Small intestine (tissue), 7 donors: Measurements from ENCODE around the gene INTS2. TPM values are rescaled to one million over a fixed set of nuclear protein-coding genes. Genes with fewer than 3 reads are reported as not detected.
"Not testable (repeated sequence)": the region's sequence is repeated elsewhere in the genome, so short reads cannot be mapped to it uniquely, and the experiment has no call there.

ENCODE experiments used
- DNase-seq, 2 donors: peaks; one replicate each; pipeline versions ENCODE4 v3.0.0 to v3.0.0-alpha.2; 2013
- FAIRE-seq: peaks from 2 replicates; lab custom pipeline; 2012; peaks lifted over from hg19 to GRCh38; lab: Jason Lieb, UNC
- H3K27ac ChIP-seq, 3 donors: one replicate each; pipeline ENCODE4 v1.5.1; 2013; ENCODE audit warnings: low read length in 2 of 3, mild to moderate bottlenecking in 2 of 3, control low read depth in 1 of 3, inconsistent platforms in 1 of 3, low read depth in 1 of 3, moderate library complexity in 1 of 3
- H3K27me3 ChIP-seq, 3 donors: one replicate each; pipeline ENCODE4 v1.6.1; 2013; ENCODE audit warnings: low read length in 3 of 3, inconsistent platforms in 1 of 3; ENCODE audit not compliant: control insufficient read depth in 3 of 3, insufficient read depth in 3 of 3
- H3K36me3 ChIP-seq, 3 donors: one replicate each; pipeline ENCODE4 v1.6.1; 2013; ENCODE audit warnings: low read length in 3 of 3, inconsistent platforms in 1 of 3, low read depth in 1 of 3, mild to moderate bottlenecking in 1 of 3, moderate library complexity in 1 of 3; ENCODE audit not compliant: control insufficient read depth in 3 of 3, insufficient read depth in 2 of 3
- H3K4me1 ChIP-seq, 3 donors: one replicate each; pipeline ENCODE4 v1.6.1; 2013; ENCODE audit warnings: low read length in 2 of 3, inconsistent platforms in 1 of 3, low read depth in 1 of 3, mild to moderate bottlenecking in 1 of 3, moderate library complexity in 1 of 3; ENCODE audit not compliant: control insufficient read depth in 3 of 3, insufficient read depth in 2 of 3
- H3K4me3 ChIP-seq, 3 donors: one replicate each; pipeline ENCODE4 v1.5.1; 2013; ENCODE audit warnings: low read length in 3 of 3, control low read depth in 1 of 3, inconsistent platforms in 1 of 3, low read depth in 1 of 3, mild to moderate bottlenecking in 1 of 3, moderate library complexity in 1 of 3
- H3K9me3 ChIP-seq, 2 donors: one replicate each; pipeline ENCODE4 v1.6.1; 2013; ENCODE audit warnings: low read depth in 1 of 2, low read length in 1 of 2; ENCODE audit not compliant: control insufficient read depth in 2 of 2, insufficient read depth in 1 of 2
- WGBS, 3 donors: extraction: QIAGEN DNeasy Blood & Tissue Kit; methylation state at CpG; one replicate each; pipeline ENCODE4 v1.1.7; 2013; 5-methylcytosine and 5-hydroxymethylcytosine counted together
- polyA plus RNA-seq, 4 donors: library from polyadenylated mRNA; stranded (reverse) in 3 of 4; unstranded in 1 of 4; fragments of 200-250 nt in 3 of 4; fragments of 120-200 nt in 1 of 4; gene quantifications; one replicate each; pipeline versions ENCODE4 v1.2.1 to v1.2.3, GENCODE V29; 2013
- donor health status: healthy with polysubstance abuse.
- donor health status: control.
- donor health status: control.
- donor health status: Bipolar disorder and iron deficiency.
- donor health status: healthy.

INTS2 gene
- polyA plus RNA-seq, 4 donors: 0.81 to 7.7 (median 2.6) TPM

DNA sequence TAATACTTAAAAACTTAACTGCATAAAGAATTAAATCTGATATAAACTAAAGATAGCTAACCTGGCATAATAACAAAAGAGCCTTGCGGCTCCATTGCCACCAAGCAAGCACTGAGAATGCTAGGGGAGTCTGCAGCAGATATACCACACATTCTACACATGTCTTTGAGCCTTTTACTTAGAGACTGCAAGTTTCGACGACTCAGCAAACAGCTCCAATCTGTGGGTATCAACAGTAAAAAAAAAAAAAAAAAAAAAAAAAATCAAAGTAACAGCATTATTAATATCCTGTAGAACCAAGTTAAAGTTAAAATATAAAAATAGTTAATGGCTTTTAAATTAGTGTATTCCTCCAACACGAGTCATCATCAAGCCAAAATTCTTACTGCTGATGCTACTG lies 27.8 kb upstream of the INTS2 start:
- peaks cover 9 to 45% (median 26%) of the 10 kb centered on the region in 3 donors for H3K36me3 ChIP-seq
- H3K9me3 ChIP-seq: no peaks in the 10 kb centered on the region
- FAIRE-seq: no peak
- H3K4me3 ChIP-seq: no peak overlapping the region
- H3K27me3 ChIP-seq: no peaks in the 10 kb centered on the region
- WGBS, 3 donors: 84 to 89% (median 86%) methylated on average over 4 of the region's 4 CpGs
- DNase-seq: no peak
- H3K27ac ChIP-seq: no peak overlapping the region
- no peaks in the 10 kb centered on the region for H3K4me1 ChIP-seq

DNA sequence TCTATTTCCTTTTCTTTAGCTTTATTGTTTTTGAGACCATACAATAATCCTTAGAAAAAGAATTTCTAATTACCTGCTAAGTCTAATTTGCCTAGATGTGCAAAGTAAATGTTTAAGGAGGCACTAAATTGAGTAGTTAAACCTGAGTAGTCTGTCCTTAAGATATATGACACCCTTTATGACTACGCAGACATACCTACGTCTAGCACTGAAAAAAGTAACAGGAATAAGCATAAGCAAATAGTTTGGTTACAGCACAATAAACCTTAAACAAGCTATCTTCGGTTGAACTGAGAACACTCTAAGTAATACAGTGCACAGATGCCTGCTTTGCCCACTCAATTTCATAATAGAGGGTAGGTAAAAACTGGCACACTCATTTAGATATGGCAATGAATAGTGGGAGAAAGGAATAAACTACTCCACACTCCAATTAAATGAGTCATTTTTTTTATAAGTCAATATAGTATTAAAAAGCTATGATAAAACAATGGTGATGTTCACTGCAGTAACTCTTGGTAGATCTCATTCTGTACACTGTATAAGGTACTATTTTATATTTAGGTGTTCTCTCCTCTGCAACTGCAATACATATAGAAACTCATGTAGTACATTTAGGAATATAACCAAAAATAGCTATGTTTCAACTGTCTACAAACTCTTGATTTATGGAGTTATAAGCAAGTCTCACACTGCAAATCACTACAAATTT lies 19.7 kb upstream of the INTS2 start:
- Histone ChIP-seq H3K4me1 (no peaks in the 10 kb centered on the region), H3K4me3 (no peak overlapping the region), H3K27ac (no peak overlapping the region), H3K36me3 (peaks cover 16 to 30% (median 18%) of the 10 kb centered on the region in 3 donors), H3K9me3 (no peaks in the 10 kb centered on the region), H3K27me3 (no peaks in the 10 kb centered on the region)
- FAIRE-seq (no peak), DNase-seq (no peak)
- 75 to 77% (median 76%) methylated on average over 3 of the region's 3 CpGs for WGBS, 3 donors

DNA sequence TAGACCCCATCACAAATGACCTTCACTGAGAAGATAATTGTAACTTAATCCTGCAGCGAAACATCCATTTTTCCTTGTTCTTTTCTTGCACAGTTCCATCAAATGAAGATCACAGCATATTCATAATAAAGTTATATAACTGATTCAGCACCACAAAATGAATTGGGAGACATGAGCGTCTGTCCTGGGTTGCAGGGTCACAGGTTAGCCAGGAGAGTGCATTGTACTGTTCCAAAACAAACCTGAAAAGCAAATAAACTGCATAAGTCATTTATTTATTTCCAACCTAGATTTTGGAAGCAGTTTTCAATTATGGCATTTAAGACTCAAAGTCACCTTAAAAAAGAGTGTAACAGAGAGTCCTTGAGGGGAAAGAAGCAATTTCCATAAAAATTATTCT lies 18.6 kb upstream of the INTS2 start:
- no peaks in the 10 kb centered on the region for H3K4me1 ChIP-seq
- no peak for DNase-seq
- WGBS, 3 donors: 78 to 80% (median 80%) methylated on average over 2 of the region's 2 CpGs
- H3K4me3 ChIP-seq: no peak overlapping the region
- FAIRE-seq: no peak
- no peaks in the 10 kb centered on the region for H3K27me3 ChIP-seq
- peaks cover 15 to 27% (median 16%) of the 10 kb centered on the region in 3 donors for H3K36me3 ChIP-seq
- no peaks in the 10 kb centered on the region for H3K9me3 ChIP-seq
- H3K27ac ChIP-seq: no peak overlapping the region

DNA sequence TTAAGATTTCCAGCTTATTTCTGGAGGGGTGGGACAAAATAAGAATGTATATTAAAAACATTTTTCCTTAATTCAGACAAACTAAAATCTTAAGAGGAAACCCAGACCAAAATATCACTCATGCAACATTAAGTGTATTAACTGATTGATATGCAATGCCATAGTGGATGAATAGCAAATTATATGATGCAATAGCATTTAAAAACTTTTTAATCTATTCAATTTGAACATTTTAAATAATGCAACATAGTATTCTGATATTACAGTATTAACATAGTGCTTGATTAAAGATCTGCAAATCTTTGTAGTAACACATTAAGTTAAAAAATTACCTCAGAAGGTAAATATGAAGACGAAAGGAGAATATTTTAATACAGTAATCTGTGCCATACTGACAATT lies 15.3 kb upstream of the INTS2 start:
- Histone ChIP-seq H3K4me3 (no peak overlapping the region), H3K27ac (no peak overlapping the region), H3K36me3 (peaks cover 5 to 12% (median 9%) of the 10 kb centered on the region in 3 donors), H3K9me3 (no peaks in the 10 kb centered on the region), H3K27me3 (no peaks in the 10 kb centered on the region), H3K4me1 (no peaks in the 10 kb centered on the region)
- 94 to 97% (median 95%) methylated on average over 1 of the region's 1 CpG for WGBS, 3 donors
- DNase-seq (no peak), FAIRE-seq (no peak)

DNA sequence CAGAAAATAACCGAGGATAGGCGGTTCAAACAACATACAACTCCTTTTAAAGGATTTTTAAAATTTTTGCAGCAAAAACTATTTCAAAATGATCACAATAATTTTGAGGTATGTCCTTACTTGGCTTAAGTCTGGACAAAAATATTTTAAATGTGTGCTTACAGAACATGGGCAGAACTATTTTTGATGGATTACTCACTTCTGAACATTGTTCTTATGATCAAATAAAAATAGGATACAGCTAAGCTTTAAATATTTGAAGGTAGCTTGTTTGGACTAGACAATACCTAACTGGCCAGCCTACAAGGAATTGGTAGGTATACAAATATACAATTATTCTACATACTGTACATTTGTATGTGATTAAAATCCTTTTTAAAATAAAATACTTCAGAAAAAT lies 14.3 kb upstream of the INTS2 start:
- no peak overlapping the region for H3K27ac ChIP-seq
- no peak overlapping the region for H3K4me3 ChIP-seq
- DNase-seq: no peak
- no peaks in the 10 kb centered on the region for H3K9me3 ChIP-seq
- WGBS, 3 donors: 93 to 97% (median 94%) methylated on average over 2 of the region's 2 CpGs
- no peak for FAIRE-seq
- no peaks in the 10 kb centered on the region for H3K27me3 ChIP-seq
- no peaks in the 10 kb centered on the region for H3K4me1 ChIP-seq
- H3K36me3 ChIP-seq: peaks cover 5 to 12% (median 6%) of the 10 kb centered on the region in 3 donors

DNA sequence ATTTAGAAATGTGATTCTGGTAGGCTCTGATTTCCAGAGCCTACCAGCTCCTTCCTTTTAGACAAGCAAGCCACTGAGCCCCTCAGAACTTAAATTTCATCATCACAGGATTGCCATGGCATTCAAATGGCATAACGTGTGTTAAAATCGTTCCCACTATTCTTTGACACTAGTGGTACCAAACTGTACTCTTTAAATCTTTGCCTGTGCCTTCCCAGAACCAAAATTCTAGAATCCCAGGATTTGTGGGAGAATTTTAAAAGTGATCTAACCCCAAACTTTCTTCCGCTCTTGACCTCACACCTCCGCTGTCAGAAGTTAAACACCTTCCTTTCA lies 287 bp upstream of the INTS2 start:
- H3K4me1 ChIP-seq: peaks cover 0 to 5% (median 0%) of the 10 kb centered on the region in 3 donors
- H3K27ac ChIP-seq: peak overlapping the region in 2 of 3 donors; percentile 97
- no peaks in the 10 kb centered on the region for H3K9me3 ChIP-seq
- peaks cover 0 to 6% (median 0%) of the 10 kb centered on the region in 3 donors for H3K36me3 ChIP-seq
- WGBS, 3 donors: 44 to 47% (median 45%) methylated on average over 4 of the region's 4 CpGs
- H3K4me3 ChIP-seq: peak overlapping the region in 2 of 3 donors; percentile 67 to 98
- H3K27me3 ChIP-seq: peaks cover 0 to 3% (median 0%) of the 10 kb centered on the region in 3 donors
- DNase-seq (no peak), FAIRE-seq (no peak)

DNA sequence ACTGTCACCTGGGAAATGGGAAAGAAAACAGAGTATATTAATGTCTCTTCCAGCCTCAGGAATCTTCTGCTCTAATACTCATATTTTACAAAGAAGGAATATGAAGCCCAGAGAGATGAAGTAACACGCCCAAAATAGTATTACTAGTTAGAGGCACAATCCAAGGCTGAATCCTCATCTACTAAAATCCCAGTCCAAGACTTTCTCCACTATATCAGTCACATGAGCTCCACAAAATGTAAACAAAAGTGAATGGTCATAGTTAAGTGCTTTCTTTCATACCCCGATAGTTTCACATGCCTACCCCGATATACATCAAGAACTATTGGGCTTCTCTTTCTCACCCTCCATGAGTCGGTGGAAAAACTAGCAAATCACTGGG lies 965 bp downstream of the INTS2 start:
- no peaks in the 10 kb centered on the region for H3K9me3 ChIP-seq
- H3K27me3 ChIP-seq: peaks cover 0 to 3% (median 0%) of the 10 kb centered on the region in 3 donors
- peaks cover 0 to 5% (median 0%) of the 10 kb centered on the region in 3 donors for H3K4me1 ChIP-seq
- peak overlapping the region in 2 of 3 donors; percentile 67 to 98 for H3K4me3 ChIP-seq
- H3K27ac ChIP-seq: peak overlapping the region; percentile 75 to 97 (median 97)
- no peak for FAIRE-seq
- WGBS, 3 donors: 6 to 9% (median 8%) methylated on average over 4 of the region's 4 CpGs
- DNase-seq: no peak
- H3K36me3 ChIP-seq: peaks cover 0 to 10% (median 0%) of the 10 kb centered on the region in 3 donors

DNA sequence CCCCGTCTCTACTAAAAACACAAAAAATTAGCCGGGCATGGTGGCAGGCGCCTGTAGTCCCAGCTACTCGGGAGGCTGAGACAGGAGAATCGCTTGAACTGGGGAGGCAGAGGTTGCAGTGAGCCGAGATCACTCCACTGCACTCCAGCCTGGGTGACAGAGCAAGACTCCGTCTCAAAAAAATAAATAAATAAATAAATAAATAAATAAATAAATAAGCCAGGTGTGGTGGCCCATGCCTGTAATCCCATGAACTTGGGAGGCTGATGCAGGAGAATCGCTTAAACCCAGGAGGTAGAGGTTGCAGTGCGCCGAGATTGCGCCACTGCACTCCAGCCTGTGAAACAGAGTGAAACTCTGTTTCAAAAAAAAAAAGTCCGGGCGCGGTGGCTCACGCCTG lies 12.6 kb downstream of the INTS2 start:
- not testable (repeated sequence) for DNase-seq, H3K27me3 ChIP-seq, H3K4me3 ChIP-seq, FAIRE-seq, H3K27ac ChIP-seq, H3K4me1 ChIP-seq, H3K9me3 ChIP-seq
- WGBS, 3 donors: 95 to 98% (median 97%) methylated on average over 15 of the region's 15 CpGs
- peaks cover 3 to 17% (median 4%) of the 10 kb centered on the region in 3 donors for H3K36me3 ChIP-seq
